Stimulated activated CD8-positive, alpha-beta memory T cell treated with anti-CD3 and anti-CD28 coated beads, Interleukin-15, amount 100 ng/mL, for 1 hour (primary cell): ENCODE data around the gene SLC28A2.
"Not testable (repeated sequence)": the region's sequence is repeated elsewhere in the genome, so short reads cannot be mapped to it uniquely, and the experiment has no call there.

Source experiments
- DNase-seq: peaks from one replicate; pipeline ENCODE4 v3.0.0-alpha.2; 2020; ENCODE audit warnings: low read depth

The SLC28A2 gene

DNA sequence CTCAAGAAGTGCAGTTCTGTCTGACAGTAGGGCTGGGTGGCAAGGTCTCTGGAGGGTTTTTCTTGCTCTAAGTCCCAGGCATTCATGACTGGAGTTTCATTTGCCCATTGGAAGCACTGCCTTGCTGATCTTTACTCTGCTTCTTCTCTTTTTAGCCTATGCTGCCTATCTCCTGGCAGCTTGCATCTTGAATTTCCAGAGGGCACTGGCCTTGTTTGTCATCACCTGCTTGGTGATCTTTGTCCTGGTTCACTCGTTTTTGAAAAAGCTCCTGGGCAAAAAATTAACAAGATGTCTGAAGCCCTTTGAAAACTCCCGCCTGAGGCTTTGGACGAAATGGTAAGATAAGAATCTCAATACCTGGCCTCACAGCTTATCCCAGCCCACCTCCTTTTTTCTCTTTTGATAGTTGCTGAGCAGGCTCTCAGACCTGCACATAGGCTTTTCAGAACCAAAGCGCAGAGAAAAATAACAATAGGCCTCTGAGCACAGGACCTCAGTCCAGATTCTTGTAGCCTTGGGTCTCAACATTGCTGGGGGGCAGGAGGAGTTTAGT is 10.9 kb downstream of the SLC28A2 start:
- no peak for DNase-seq

GRCh38 chr15:45263854-45264253 is 11.8 kb downstream of the SLC28A2 start:
- DNase-seq, result no peak

- no peak for DNase-seq
Observed at GRCh38 chr15:45265506-45265905, 13.5 kb downstream of the SLC28A2 start.

DNA sequence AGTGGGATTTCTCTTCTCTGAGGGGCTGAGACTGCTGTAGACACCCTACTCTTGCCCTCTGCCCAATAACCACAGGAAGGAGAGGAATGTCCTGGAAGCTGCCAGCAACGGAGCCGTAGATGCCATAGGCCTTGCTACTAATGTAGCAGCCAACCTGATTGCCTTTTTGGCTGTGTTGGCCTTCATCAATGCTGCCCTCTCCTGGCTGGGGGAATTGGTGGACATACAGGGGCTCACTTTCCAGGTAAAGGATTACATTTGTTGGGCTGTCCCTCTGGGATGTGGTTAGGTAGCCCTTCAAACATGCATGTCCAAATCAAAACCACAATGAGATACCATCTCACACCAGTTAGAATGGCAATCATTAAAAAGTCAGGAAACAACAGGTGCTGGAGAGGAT is 16.1 kb downstream of the SLC28A2 start:
- no peak for DNase-seq

- no peak for DNase-seq
Observed at GRCh38 chr15:45274636-45275380, 22.8 kb downstream of the SLC28A2 start.

GRCh38 chr15:45276831-45277230 is 24.8 kb downstream of the SLC28A2 start:
- DNase-seq, result no peak

GRCh38 chr15:45279024-45279698 is 27.1 kb downstream of the SLC28A2 start:
- peak; percentile 96 for DNase-seq

DNA sequence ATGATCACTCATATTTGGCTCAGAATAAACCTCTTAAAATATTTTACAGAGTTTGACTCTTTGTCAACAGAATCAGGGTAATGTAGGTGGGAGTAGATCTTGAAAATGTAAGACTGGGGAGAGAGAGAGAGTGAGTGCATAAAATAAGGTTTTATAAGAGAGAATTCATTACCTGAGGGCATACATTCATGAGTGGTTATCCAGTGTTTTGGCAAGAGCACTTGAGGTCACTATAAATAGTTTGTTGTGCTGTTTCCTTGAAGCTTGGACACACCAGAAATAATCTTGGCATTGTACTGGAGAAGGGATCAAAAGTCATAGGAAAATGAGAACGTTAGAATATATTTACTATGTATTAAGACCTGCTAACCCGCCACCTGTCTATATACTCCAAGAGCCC is 33.4 kb downstream of the SLC28A2 start:
- DNase-seq, result no peak

GRCh38 chr15:45287390-45287956 is 35.4 kb downstream of the SLC28A2 start:
- no peak for DNase-seq

DNA sequence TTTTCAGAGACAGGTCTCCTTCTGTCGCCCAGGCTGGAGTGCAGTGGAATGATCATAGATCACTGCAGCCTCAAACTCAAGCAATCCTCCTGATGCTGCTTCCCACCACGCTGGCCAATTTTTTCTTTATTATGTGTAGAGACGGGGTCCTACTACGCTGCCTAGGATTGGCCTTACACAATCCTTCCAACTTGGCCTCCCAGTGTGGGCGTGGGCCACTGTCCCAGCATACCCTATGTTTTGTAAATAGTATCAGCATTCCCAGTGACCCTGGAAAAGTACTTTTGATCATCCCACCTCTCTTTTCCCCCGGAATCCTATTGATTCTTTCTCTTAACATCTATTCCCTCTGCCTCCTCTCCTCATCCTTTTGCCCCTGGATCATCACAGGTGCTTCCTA is 36.9 kb downstream of the SLC28A2 start:
- no peak for DNase-seq

GRCh38 chr15:45291822-45292582 is 40.0 kb downstream of the SLC28A2 start:
- DNase-seq, result no peak

DNA sequence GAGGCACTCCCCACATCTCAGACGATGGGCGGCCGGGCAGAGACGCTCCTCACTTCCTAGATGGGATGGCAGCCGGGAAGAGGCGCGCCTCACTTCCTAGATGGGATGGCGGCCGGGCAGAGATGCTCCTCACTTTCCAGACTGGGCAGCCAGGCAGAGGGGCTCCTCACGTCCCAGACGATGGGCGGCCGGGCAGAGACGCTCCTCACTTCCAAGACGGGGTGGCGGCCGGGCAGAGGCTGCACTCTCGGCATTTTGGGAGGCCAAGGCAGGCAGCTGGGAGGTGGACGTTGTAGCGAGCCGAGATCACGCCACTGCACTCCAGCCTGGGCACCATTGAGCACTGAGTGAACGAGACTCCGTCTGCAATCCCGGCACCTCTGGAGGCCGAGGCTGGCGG is 41.3 kb downstream of the SLC28A2 start:
- not testable (repeated sequence) for DNase-seq

GRCh38 chr15:45298964-45299378 is 46.9 kb downstream of the SLC28A2 start:
- DNase-seq, result not testable (repeated sequence)

- no peak for DNase-seq
Observed at GRCh38 chr15:45304711-45305110, 52.7 kb downstream of the SLC28A2 start.

DNA sequence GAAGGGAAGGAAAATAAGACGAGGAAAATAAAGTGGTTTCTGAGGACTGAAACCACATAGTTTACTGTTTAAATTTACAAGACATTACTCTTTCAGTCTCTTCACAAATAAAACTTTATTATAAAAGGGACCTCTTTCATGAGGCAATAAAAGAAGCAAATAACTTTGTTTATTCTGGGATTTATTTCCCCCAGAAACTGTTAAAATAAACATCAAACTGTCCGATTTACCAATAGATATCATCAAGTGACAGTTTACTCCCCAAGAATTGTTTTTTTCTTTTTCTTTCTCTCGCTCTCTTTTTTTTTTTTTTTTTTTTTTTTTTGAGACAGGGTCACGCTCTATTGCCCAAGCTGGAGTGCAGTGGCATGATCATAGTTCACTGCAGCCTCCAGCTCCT is 54.1 kb downstream of the SLC28A2 start:
- no peak for DNase-seq

- no peak for DNase-seq
Observed at GRCh38 chr15:45307230-45307924, 55.3 kb downstream of the SLC28A2 start.

DNA sequence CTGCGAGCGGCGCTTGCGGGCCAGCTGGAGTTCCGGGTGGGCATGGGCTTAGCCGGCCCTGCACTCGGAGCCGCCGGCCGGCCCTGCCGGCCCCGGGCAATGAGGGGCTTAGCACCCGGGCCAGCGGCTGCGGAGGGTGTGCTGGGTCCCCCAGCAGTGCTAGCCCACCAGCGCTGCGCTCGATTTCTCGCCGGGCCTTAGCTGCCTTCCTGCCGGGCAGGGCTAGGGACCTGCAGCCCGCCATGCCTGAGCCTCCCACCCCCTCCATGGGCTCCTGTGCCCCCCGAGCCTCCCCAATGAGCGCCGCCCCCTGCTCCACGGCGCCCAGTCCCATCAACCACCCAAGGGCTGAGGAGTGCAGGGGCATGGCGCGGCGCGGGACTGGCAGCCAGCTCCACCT is 62.1 kb downstream of the SLC28A2 start:
- not testable (repeated sequence) for DNase-seq

DNA sequence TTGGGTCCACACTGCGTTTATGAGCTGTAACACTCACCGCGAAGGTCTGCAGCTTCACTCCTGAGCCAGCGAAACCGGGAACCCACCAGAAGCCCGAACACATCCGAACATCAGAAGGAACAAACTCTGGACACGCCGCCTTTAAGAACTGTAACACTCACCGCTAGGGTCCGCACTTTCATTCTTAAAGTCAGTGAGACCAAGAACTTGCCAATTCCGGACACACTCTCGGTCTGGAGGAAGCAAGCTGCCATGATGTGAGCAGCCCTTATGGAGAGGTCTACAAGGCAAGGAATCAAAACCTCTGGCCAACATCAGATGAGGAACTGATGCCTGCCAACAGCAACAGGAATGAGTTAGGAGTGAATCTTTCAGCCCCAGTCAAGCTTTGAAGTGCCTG is 62.9 kb downstream of the SLC28A2 start:
- no peak for DNase-seq

GRCh38 chr15:45319472-45320214 is 67.6 kb downstream of the SLC28A2 start:
- no peak for DNase-seq

DNA sequence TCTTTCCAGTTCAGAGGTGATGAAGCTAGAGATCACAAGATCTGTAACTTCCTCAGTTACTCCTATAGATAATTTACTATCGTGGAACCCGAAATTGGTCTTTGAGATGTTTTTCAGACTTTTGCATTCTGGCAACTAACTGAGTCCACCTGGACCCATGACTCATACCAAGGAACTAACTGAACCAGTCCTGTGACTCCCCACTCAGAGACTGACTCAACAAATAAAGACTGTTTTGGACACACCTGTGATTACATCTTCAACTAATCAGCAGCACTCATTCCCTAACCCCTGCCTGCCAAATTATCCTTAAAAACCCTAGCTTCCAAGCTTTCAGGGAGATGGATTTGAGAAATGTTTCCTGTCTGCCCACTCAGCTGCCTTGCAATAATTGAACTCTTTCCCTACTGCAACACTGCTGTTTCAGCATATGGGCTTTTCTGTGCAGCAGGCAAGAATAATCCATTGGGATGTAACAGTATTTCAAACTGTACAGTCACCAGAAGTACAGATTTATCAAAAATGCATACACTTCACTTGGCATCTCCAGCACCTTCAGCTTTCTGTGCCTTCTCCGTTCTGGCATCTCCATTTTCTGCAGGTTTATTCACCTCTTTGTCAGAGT is 68.7 kb downstream of the SLC28A2 start:
- no peak for DNase-seq
